Activated CD4-positive, alpha-beta T cell treated with anti-CD3 and anti-CD28 coated beads for 24 hours (primary cell): ENCODE measurements around the gene TATDN3.
A peak's percentile ranks its signal among the peaks of the same experiment; 100 is the strongest.
"Not testable (repeated sequence)": the region's sequence is repeated elsewhere in the genome, so short reads cannot be mapped to it uniquely, and the experiment has no call there.

Experiments
- DNase-seq, 2 donors: peaks; one replicate each; pipeline ENCODE4 v3.0.0-alpha.2; 2020; ENCODE audit warnings: low read depth in 2 of 2

The TATDN3 gene

GRCh38 chr1:212827831-212828278, 36.2 kb downstream of the TATDN3 start:
- DNase-seq = no peak

- no peak for DNase-seq
Observed at GRCh38 chr1:212828395-212828794, 36.7 kb downstream of the TATDN3 start.

GRCh38 chr1:212833211-212834207, 41.8 kb downstream of the TATDN3 start:
- not testable (repeated sequence) for DNase-seq

GRCh38 chr1:212838145-212838544, 46.5 kb downstream of the TATDN3 start:
- no peak for DNase-seq

- not testable (repeated sequence) for DNase-seq
Observed at GRCh38 chr1:212844521-212844920, 52.8 kb downstream of the TATDN3 start.

GRCh38 chr1:212847549-212847948, 55.9 kb downstream of the TATDN3 start, which contains the start of gene SPATA45:
TSS of gene SPATA45 (minus strand) at chr1:212847649. CDS start at chr1:212836149, 11,500 bp downstream.
- DNase-seq = no peak

- DNase-seq = no peak
Observed at GRCh38 chr1:212852105-212852688, 60.5 kb downstream of the TATDN3 start.

- no peak for DNase-seq
Observed at GRCh38 chr1:212853658-212854057, 62.0 kb downstream of the TATDN3 start.

GRCh38 chr1:212856755-212857154, 65.1 kb downstream of the TATDN3 start:
- DNase-seq = no peak

GRCh38 chr1:212857992-212858460, 66.3 kb downstream of the TATDN3 start, which contains the start of gene FLVCR1:
TSS of gene FLVCR1 (plus strand) at chr1:212858275. CDS start at chr1:212858453, 178 bp downstream.
- peak; percentile 90 to 91 for DNase-seq

GRCh38 chr1:212858461-212859265, 67.0 kb downstream of the TATDN3 start:
- DNase-seq = no peak

- DNase-seq = no peak
Observed at GRCh38 chr1:212860713-212861581, 69.3 kb downstream of the TATDN3 start.

- DNase-seq = no peak
Observed at GRCh38 chr1:212862111-212862690, 70.5 kb downstream of the TATDN3 start.

GRCh38 chr1:212863345-212863744, 71.7 kb downstream of the TATDN3 start:
- not testable (repeated sequence) for DNase-seq

GRCh38 chr1:212864201-212864600, 72.5 kb downstream of the TATDN3 start:
- DNase-seq = no peak
